PC-9 (cell line): ENCODE measurements around the gene PTEN. TPM values are rescaled to one million over a fixed set of nuclear protein-coding genes. Genes with fewer than 3 reads are reported as not detected.

Experiments used
- BruUV-seq: library from RNA; stranded (reverse); fragments of 400-500 nt; replicated peaks from 2 replicates; lab custom pipeline; 2021; lab: Mats Ljungman, UMichigan
- CTCF ChIA-PET: fragments of 300-600 bp; sonication (Branson Sonifier 250); formaldehyde crosslinking; loops from one replicate; lab custom pipeline; 2022; ENCODE audit warnings: antibody characterized with exemption; lab: Charles Lee
- POLR2A ChIA-PET: fragments of 300-600 bp; sonication (Branson Sonifier 250); formaldehyde crosslinking; loops from one replicate; lab custom pipeline; 2022; ENCODE audit warnings: antibody characterized with exemption; ENCODE audit not compliant: unreplicated experiment; lab: Charles Lee
- DNase-seq, 2 experiments: peaks; one replicate each; pipeline versions ENCODE4 v3.0.0 to v3.0.0-alpha.2; 2015 to 2022; ENCODE audit warnings: mixed read lengths in 1 of 2
- H2AFZ ChIP-seq: fragments of 200-600 bp; sonication (generic); 2 replicates; pipeline ENCODE4 v1.8.1; 2017; ENCODE audit warnings: antibody characterized with exemption
- H3F3A ChIP-seq: fragments of 200-600 bp; sonication (generic); 2 replicates; pipeline ENCODE4 v1.8.1; 2017; ENCODE audit warnings: antibody characterized with exemption, mild to moderate bottlenecking, low read depth; ENCODE audit not compliant: insufficient read depth
- H3K27ac ChIP-seq: fragments of 200-600 bp; sonication (generic); 2 replicates; pipeline ENCODE4 v1.6.1; 2016; ENCODE audit warnings: mixed run types
- H3K27me3 ChIP-seq: fragments of 200-600 bp; sonication (generic); 2 replicates; pipeline ENCODE4 v1.6.1; 2016; ENCODE audit warnings: low read depth, mixed run types; ENCODE audit not compliant: insufficient read depth
- H3K36me3 ChIP-seq: fragments of 200-600 bp; sonication (generic); 2 replicates; pipeline ENCODE4 v1.6.1; 2016; ENCODE audit warnings: low read depth, mixed run types
- H3K4me1 ChIP-seq: fragments of 200-600 bp; sonication (generic); replicated peaks from 2 replicates; pipeline ENCODE4 v1.6.1; 2016; ENCODE audit warnings: mixed run types; ENCODE audit not compliant: insufficient read depth
- H3K4me2 ChIP-seq: fragments of 200-600 bp; sonication (generic); 2 replicates; pipeline ENCODE4 v1.6.1; 2017; ENCODE audit warnings: mixed run types
- H3K4me3 ChIP-seq: fragments of 200-600 bp; sonication (generic); 2 replicates; pipeline ENCODE4 v1.6.1; 2016; ENCODE audit warnings: mixed run types
- H3K79me2 ChIP-seq: fragments of 200-600 bp; sonication (generic); 2 replicates; pipeline ENCODE4 v1.6.1; 2017; ENCODE audit warnings: low read depth, mixed run types
- H3K9me2 ChIP-seq: fragments of 200-600 bp; sonication (generic); 2 replicates; pipeline ENCODE4 v1.8.1; 2017; ENCODE audit warnings: mild to moderate bottlenecking; ENCODE audit not compliant: insufficient read depth
- H3K9me3 ChIP-seq: fragments of 200-600 bp; sonication (generic); 2 replicates; pipeline ENCODE4 v1.8.1; 2016; ENCODE audit warnings: low read depth; ENCODE audit not compliant: insufficient read depth
- H4K20me1 ChIP-seq: fragments of 200-600 bp; sonication (generic); 2 replicates; pipeline ENCODE4 v1.8.1; 2017; ENCODE audit not compliant: insufficient read depth
- CTCF ChIP-seq: fragments of 200-600 bp; sonication (generic); conservative IDR thresholded peaks from 2 replicates; pipeline ENCODE4 v1.6.1; 2017; ENCODE audit warnings: mixed run types, antibody characterized with exemption, mild to moderate bottlenecking, moderate library complexity
- EZH2 ChIP-seq: fragments of 200-600 bp; sonication (generic); IDR thresholded peaks from 2 replicates; pipeline ENCODE4 v1.8.0; 2017; ENCODE audit warnings: antibody characterized with exemption, low read depth
- intact Hi-C: fragments of 100-400 bp; cut with micrococcal nuclease; formaldehyde crosslinking; loops from one replicate; pipeline ENCODE4 v1.10.0; 2022; ENCODE audit not compliant: unreplicated experiment
- total RNA-seq: library from RNA; stranded (reverse); gene quantifications from 2 replicates; pipeline ENCODE4 v1.2.3, GENCODE V29; 2021

PTEN gene
- total RNA-seq, 1 experiment from 2014 or later: 44.9 TPM

GRCh38 chr10:87921931-87922688 lies 58.7 kb downstream of the PTEN start:
- no peak for DNase-seq
- no peaks in the 10 kb centered on the region for H3K4me1 ChIP-seq
- H4K20me1 ChIP-seq: no peaks in the 10 kb centered on the region; the same call in 1 of the 2 replicates
- no TSS peak for BruUV-seq
- no peaks in the 10 kb centered on the region for H3F3A ChIP-seq
- no peaks in the 10 kb centered on the region for H3K9me2 ChIP-seq
- POLR2A ChIA-PET: no interaction called here
- intact Hi-C loops: loop anchor here (10.0 kb wide), 1 partner anchor 47 kb away; no protein-coding TSS in a partner anchor
- H3K27ac ChIP-seq: no peak overlapping the region
- no peaks in the 10 kb centered on the region for H3K36me3 ChIP-seq
- no peak overlapping the region for H3K4me3 ChIP-seq
- CTCF ChIA-PET: no interaction called here
- no peak overlapping the region for H3K4me2 ChIP-seq
- peaks cover 82% of the 10 kb centered on the region for H3K79me2 ChIP-seq
- H3K9me3 ChIP-seq: no peaks in the 10 kb centered on the region
- H3K27me3 ChIP-seq: no peaks in the 10 kb centered on the region
- TF ChIP-seq EZH2 (no peak), CTCF (no peak)
- H2AFZ ChIP-seq: no peak overlapping the region

DNA sequence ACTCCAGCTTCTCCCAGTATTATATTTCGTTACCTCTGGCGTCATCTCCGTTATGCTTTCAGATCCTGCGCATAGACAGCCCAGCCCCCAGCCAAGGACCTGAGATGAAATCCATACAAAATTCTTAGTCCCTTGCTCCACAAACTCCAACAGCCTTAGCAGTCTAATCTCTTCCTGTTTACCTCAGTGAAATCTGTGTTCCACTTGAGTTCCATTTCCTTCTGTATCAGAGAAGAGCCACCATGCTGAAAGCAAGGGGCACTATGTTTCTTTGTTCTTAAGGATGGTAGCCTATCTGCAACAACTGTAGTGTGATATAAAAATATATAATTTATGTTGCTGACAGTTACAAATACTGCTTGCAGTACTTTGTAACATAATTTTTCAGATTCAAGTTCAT lies 59.8 kb downstream of the PTEN start:
- Histone ChIP-seq H3K4me3 (no peak overlapping the region), H3K79me2 (peaks cover 79% of the 10 kb centered on the region), H3F3A (no peaks in the 10 kb centered on the region), H4K20me1 (no peaks in the 10 kb centered on the region; the same call in 1 of the 2 replicates), H2AFZ (no peak overlapping the region), H3K9me2 (no peaks in the 10 kb centered on the region), H3K4me2 (no peak overlapping the region), H3K27me3 (no peaks in the 10 kb centered on the region), H3K27ac (no peak overlapping the region), H3K4me1 (no peaks in the 10 kb centered on the region), H3K36me3 (no peaks in the 10 kb centered on the region), H3K9me3 (no peaks in the 10 kb centered on the region)
- POLR2A ChIA-PET: interaction anchor here (0.6 kb wide), 1 partner anchor 418 kb away, joined by 15 read pairs; no protein-coding TSS in a partner anchor
- no peak for DNase-seq
- no TSS peak for BruUV-seq
- TF ChIP-seq EZH2: no peak
- no peak for TF ChIP-seq CTCF
- intact Hi-C loops: loop anchor here (10.0 kb wide), 1 partner anchor 48 kb away; no protein-coding TSS in a partner anchor
- CTCF ChIA-PET: no interaction called here

GRCh38 chr10:87925570-87925969 lies 62.1 kb downstream of the PTEN start:
- Histone ChIP-seq H3K79me2 (peaks cover 75% of the 10 kb centered on the region), H3K9me2 (no peaks in the 10 kb centered on the region), H3K4me1 (no peaks in the 10 kb centered on the region), H3K36me3 (0 out of 2 replicates have a peak, but pooled peaks cover 3% of the 10 kb centered on the region), H4K20me1 (no peaks in the 10 kb centered on the region), H3F3A (no peaks in the 10 kb centered on the region), H2AFZ (no peak overlapping the region), H3K9me3 (no peaks in the 10 kb centered on the region), H3K27ac (no peak overlapping the region), H3K27me3 (no peaks in the 10 kb centered on the region), H3K4me2 (no peak overlapping the region), H3K4me3 (no peak overlapping the region)
- BruUV-seq: no TSS peak
- intact Hi-C loops: loop anchor here (10.0 kb wide), 1 partner anchor 51 kb away; no protein-coding TSS in a partner anchor
- DNase-seq: no peak
- no peak for TF ChIP-seq CTCF
- TF ChIP-seq EZH2: no peak
- POLR2A ChIA-PET: no interaction called here
- CTCF ChIA-PET: no interaction called here
